Measurements from ENCODE around the gene UBE2I.

The UBE2I gene

DNA sequence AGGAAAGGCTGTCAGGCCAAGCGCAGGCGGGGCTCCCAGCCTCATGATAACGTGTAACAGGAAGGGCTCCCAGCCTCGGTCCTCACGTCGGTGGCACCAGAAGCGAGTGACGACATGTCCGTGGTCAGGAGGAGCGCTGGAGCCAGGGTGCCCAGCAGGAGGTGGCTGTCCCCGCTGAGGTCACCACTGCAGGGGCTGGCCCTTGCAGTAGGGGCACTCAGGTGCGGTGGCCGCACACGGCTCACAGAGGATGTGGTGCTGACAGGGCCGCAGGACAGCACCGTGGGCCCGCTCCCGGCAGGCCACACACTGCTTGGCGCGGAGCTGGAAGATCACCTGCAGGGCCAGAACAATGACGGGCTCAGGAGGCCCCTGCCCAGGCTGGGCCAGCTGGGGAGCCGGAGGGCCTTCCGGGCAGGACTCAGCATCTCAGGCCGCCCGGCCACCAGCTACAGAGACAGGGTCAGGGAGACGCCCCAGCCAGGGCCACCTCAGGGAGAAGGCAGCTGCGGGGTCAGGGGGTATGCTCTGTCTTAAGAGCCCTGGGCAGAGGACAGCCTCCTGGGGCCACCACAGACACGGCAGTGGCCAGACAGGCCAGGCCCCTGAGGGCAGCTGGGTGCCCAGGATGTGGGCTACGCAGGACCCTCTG is 56.8 kb downstream of the UBE2I start:
- FAIRE-seq (no peak), DNase-seq (ENCODE audit: insufficient read length) (no peak)
- TF ChIP-seq POLR2A (IDR thresholded peaks at IDR 0.05; ENCODE audit: low read depth, low read length) (no peak), TAF1 (IDR thresholded peaks at IDR 0.05; ENCODE audit: borderline replicate concordance, low read depth, low read length) (no peak), POLR2AphosphoS5 (IDR thresholded peaks at IDR 0.05; ENCODE audit: low read depth, low read length) (no peak)

DNA sequence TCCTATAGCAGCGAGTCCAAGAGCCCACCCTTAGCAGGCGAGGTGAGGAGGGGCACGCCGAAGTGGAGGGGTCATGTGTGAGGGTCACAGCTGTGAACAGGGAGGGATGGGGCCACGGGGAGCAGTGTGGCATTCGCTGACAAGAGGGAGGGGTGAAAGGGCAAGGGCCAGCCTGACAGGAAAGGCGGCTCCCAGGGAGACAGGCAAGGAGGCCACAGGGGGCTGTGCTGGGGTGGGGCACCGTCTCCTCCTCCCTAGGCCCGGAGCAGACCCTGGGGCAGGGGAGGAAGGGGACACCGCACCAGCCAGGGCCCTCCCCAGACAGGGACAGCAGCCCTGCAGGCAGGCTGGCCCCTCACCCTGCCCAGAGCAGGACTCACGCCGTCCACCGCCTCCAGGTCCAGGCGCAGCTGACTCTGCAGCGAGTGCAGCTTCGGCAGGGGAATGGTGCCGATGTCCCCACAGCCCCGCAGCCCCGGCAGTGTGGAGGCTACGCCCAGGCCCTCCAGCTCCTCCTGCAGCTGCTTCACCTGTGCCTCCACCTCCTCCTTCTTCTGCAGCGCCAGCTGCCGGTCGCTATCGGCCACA is 57.4 kb downstream of the UBE2I start:
- no peak for FAIRE-seq
- TF ChIP-seq POLR2A (IDR thresholded peaks at IDR 0.05; ENCODE audit: low read depth, low read length) (no peak), POLR2AphosphoS5 (IDR thresholded peaks at IDR 0.05; ENCODE audit: low read depth, low read length) (no peak), TAF1 (IDR thresholded peaks at IDR 0.05; ENCODE audit: borderline replicate concordance, low read depth, low read length) (no peak)

DNA sequence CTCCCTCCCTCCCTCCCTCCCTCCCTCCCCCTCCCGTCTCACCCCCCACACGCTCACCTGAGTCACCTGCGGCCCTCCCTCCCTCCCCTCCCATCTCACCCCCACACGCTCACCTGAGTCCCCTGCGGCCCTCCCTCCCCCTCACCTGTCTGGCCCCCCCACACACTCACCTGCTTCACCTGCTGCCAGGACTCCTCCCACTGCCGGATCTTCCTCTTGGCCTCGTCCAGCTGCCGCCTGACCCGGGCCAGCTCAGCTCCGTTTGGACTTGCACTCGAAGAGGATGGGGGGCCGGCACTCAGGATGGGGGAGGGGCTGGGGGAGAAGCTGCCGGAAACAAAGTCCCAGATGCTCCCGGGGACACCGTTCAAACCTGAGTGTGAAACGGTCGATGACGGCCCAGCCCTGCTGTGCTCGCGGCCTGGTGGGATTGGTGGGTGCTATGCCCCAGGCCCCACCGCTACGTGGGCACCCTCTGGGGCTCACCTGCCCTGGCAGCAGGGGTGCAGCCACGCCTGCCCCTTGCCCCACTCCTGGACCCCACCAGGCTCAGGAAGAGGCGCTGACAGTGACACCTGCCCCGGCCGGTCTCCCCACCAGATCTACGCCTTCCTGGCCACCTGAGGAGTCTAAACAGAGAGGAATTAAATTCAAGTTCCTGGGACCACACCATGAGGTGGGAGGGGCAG is 58.2 kb downstream of the UBE2I start:
- FAIRE-seq (no peak), DNase-seq (ENCODE audit: insufficient read length) (no peak)
- TF ChIP-seq POLR2A (IDR thresholded peaks at IDR 0.05; ENCODE audit: low read depth, low read length) = no peak
- TF ChIP-seq POLR2AphosphoS5 (IDR thresholded peaks at IDR 0.05; ENCODE audit: low read depth, low read length) = no peak
- no peak for TF ChIP-seq TAF1 (IDR thresholded peaks at IDR 0.05; ENCODE audit: borderline replicate concordance, low read depth, low read length)

More for the DNA sequence above, 57.4 kb downstream of the UBE2I start:
- no peak for DNase-seq (ENCODE audit: insufficient read length)

DNA sequence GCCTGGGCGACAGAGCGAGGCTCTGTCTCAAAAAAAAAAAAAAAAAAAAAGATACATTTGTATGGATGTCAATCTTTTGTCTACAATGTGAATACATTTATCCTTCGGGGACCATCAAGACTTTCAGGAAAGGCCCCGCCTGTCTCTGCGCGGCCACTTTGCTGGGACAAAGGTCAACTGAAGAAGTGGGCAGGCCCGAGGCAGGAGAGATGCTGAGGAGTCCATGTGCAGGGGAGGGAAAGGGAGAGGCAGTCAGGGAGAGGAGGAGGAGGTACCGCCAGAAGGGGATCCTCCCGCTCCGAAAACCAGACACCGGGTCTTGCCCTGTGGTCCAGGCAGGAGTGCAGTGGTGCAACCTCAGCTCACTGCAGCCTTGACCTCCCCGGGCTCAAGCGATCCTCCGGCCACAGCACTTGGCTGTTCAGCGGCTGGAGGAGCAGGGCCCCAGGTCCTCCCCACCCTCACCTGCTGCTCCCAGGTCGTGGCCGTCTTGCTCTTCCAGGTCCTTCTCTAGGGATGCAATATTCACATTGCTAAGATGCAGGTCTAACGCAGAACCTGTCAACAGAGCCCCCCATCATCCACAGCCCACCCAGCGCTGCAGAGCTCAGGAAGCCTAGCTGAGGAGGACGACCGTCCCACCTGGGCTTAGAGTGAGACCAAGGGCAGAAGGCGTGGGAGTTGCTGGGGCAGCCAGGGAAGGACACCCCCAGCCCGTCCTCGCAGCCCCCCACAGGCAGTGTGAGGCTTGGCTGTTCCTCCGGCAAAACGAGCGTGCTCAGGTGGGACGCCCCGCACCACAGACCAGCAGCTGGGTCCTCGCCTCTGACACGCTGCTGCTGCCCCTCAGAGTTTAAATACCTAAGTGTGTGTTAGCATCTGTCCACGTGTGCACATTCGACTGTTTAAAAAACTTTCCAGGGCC is 61.9 kb downstream of the UBE2I start:
- TF ChIP-seq POLR2A (IDR thresholded peaks at IDR 0.05; ENCODE audit: low read depth, low read length) (no peak), TAF1 (IDR thresholded peaks at IDR 0.05; ENCODE audit: borderline replicate concordance, low read depth, low read length) (no peak), POLR2AphosphoS5 (IDR thresholded peaks at IDR 0.05; ENCODE audit: low read depth, low read length) (no peak)
- no peak for DNase-seq (ENCODE audit: insufficient read length)
- FAIRE-seq = no peak

DNA sequence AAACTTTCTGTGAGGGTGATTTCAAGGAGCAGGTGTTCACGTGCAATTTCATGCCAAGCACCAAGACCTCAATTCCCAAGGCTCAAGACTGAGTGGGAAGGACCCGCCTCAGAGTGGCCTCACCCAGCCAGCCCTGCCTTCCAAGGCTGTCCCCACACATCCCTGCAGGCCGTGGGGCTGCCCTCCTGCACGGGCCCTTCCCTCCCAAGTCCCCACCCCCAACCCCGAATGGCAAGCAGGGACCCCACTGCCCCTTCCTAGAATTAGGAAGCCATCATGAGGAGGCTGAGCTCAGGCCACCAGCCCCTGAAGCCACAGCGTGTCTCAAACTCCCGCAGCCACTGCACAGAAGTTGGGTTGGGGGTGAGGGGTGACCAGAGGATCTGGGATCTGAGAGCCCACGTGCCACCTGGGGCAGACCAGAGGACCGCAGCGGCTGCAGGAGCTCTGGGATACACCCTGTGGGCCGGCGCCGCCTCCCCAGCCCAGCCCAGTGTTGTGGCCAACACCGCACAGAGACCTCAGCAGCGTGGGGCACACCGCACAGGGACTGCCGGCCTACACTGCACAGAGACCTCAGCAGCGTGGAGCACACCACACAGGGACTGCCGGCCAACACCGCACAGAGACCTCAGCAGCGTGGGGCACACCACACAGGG is 63.0 kb downstream of the UBE2I start:
- FAIRE-seq (no peak), DNase-seq (ENCODE audit: insufficient read length) (no peak)
- TF ChIP-seq POLR2A (IDR thresholded peaks at IDR 0.05; ENCODE audit: low read depth, low read length) (no peak), POLR2AphosphoS5 (IDR thresholded peaks at IDR 0.05; ENCODE audit: low read depth, low read length) (no peak), TAF1 (IDR thresholded peaks at IDR 0.05; ENCODE audit: borderline replicate concordance, low read depth, low read length) (no peak)

DNA sequence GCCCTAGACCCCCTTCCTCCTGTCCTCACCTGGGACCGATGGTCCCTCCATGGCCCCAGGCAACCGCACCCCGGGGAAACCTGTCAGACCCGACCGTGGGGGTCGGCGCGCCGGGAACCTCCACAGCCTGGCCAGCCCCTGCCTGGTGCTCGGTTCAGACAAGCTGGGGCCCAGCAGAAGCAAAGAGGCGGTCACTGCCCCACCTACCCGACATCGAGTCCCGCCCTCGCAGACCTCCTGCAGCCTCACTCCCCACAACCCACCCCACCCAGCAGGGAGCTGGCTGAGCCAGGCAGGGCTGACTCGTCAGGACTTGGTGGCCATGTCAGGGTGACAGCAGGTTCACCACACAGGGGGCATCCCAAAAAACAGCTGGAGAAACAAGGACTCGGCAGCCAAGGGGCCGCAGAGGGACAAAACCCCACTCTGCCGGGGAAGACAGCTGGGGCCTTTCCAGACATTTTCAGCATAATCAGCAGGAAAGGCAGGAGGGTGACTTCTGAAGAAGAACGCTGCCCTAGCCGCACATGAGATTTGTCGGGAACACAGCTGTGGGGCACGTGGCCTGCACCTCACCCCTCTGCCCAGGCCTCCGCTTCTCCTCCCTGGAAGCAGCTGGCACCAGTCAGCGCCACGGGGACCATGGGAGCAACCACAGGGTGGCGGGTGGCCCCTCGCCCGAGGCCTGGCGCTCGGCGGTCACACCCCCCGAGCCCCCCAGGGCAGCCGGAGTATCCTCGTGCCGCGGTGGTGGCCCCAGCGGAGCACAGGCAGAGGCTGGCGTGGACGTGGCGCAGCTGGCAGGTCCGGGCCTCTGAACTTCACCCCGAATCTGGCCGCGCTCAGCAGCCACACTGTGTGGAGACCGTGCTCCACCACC is 65.2 kb downstream of the UBE2I start:
- DNase-seq (ENCODE audit: insufficient read length) (no peak), FAIRE-seq (no peak)
- TF ChIP-seq POLR2AphosphoS5 (IDR thresholded peaks at IDR 0.05; ENCODE audit: low read depth, low read length) (no peak), TAF1 (IDR thresholded peaks at IDR 0.05; ENCODE audit: borderline replicate concordance, low read depth, low read length) (no peak), POLR2A (IDR thresholded peaks at IDR 0.05; ENCODE audit: low read depth, low read length) (no peak)

DNA sequence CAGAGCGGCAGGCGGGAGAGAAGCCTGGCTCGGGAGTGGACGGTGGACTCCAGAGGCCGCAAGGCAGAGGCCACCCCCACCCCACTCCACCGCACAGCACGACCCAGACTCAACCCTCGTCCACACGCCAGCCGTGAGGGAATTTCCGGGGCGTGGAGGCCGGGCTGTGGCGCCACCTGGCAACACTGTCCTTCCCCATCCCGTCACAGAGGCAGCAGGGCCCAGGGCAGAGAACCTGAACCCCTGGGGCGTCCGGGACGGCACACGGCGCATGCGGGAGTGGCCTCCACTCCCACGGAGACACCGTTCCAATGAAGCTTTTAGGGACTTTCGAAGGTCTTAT is 65.8 kb downstream of the UBE2I start:
- TF ChIP-seq POLR2AphosphoS5 (IDR thresholded peaks at IDR 0.05; ENCODE audit: low read depth, low read length) = no peak
- TF ChIP-seq TAF1 (IDR thresholded peaks at IDR 0.05; ENCODE audit: borderline replicate concordance, low read depth, low read length) = no peak
- no peak for TF ChIP-seq POLR2A (IDR thresholded peaks at IDR 0.05; ENCODE audit: low read depth, low read length)
- DNase-seq (ENCODE audit: insufficient read length) (no peak), FAIRE-seq (no peak)

DNA sequence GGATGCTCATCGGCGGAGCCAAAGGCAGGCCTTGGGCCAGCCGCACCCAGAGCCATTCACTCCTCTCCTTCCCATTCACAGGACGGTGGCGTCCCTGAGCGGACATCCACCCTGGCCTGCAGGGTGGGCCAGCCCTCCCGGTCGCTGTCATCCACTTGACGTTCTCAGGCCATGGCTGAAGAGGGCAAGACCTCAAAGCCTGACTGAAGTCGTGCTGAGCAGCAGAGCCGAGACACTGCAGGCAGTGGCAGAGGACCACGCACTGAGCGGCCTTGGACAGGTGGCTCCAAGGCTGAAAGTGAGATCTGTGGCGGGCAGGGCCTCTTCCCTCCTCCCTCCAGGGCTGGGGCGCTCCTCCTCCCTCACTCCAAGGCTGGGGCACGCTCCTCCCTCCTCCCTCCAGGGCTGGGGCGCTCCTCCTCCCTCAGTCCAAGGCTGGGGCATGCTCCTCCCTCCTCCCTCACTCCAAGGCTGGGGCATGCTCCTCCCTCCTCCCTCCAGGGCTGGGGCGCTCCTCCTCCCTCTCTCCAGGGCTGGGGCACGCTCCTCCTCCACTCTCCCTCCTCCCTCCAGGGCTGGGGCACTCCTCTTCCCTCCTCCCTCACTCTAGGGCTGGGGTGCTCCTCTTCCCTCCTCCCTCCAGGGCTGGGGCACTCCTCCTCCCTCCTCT is 66.4 kb downstream of the UBE2I start:
- DNase-seq (ENCODE audit: insufficient read length) = no peak
- TF ChIP-seq TAF1 (IDR thresholded peaks at IDR 0.05; ENCODE audit: borderline replicate concordance, low read depth, low read length) = no peak
- TF ChIP-seq POLR2A (IDR thresholded peaks at IDR 0.05; ENCODE audit: low read depth, low read length) = no peak; the same call in 1 of the 2 replicates
- no peak for TF ChIP-seq POLR2AphosphoS5 (IDR thresholded peaks at IDR 0.05; ENCODE audit: low read depth, low read length)
- no peak for FAIRE-seq

Data from GM12892 (cell line).